GM23338 (cell line): Measurements from ENCODE around the gene PHF24. TPM values are rescaled to one million over a fixed set of nuclear protein-coding genes. Genes with fewer than 3 reads are reported as not detected.

ENCODE experiments used
- ATAC-seq: fragments of 200-7000 bp; cut with Tn5 transposase; 3 replicates; pipeline ENCODE4 v1.9.1; 2020
- DNase-seq: peaks from one replicate; pipeline ENCODE4 v3.0.0-alpha.2; 2015; ENCODE audit warnings: low spot score
- H2AFZ ChIP-seq: fragments of 200-600 bp; sonication (generic); 2 replicates; pipeline ENCODE4 v1.8.0; 2016; ENCODE audit warnings: antibody characterized with exemption, mild to moderate bottlenecking, moderate library complexity
- H3F3A ChIP-seq: fragments of 200-600 bp; sonication (generic); replicated peaks from 2 replicates; pipeline ENCODE4 v1.8.0; 2017; ENCODE audit warnings: antibody characterized with exemption, mixed run types, low read depth
- H3K27ac ChIP-seq: fragments of 200-600 bp; sonication (generic); 2 replicates; pipeline ENCODE4 v1.6.1; 2016; ENCODE audit warnings: low read depth
- H3K27me3 ChIP-seq: fragments of 200-600 bp; sonication (generic); 2 replicates; pipeline ENCODE4 v1.8.0; 2016; ENCODE audit warnings: mild to moderate bottlenecking, mixed run types, moderate library complexity; ENCODE audit not compliant: insufficient read depth
- H3K36me3 ChIP-seq: fragments of 200-600 bp; sonication (generic); 2 replicates; pipeline ENCODE4 v1.8.0; 2016; ENCODE audit warnings: mild to moderate bottlenecking; ENCODE audit not compliant: insufficient read depth
- H3K4me1 ChIP-seq: fragments of 200-600 bp; sonication (generic); 2 replicates; pipeline ENCODE4 v1.8.0; 2016; ENCODE audit warnings: mild to moderate bottlenecking, moderate library complexity; ENCODE audit not compliant: insufficient read depth
- H3K4me2 ChIP-seq: fragments of 200-600 bp; sonication (generic); 2 replicates; pipeline ENCODE4 v1.7.1; 2017; ENCODE audit warnings: mixed run types
- H3K4me3 ChIP-seq: fragments of 200-600 bp; sonication (generic); 2 replicates; pipeline ENCODE4 v1.6.1; 2016; ENCODE audit warnings: mixed run types
- H3K79me2 ChIP-seq: fragments of 200-600 bp; sonication (generic); replicated peaks from 2 replicates; pipeline ENCODE4 v1.8.0; 2017; ENCODE audit warnings: mild to moderate bottlenecking; ENCODE audit not compliant: insufficient read depth
- H3K9me2 ChIP-seq: fragments of 200-600 bp; sonication (generic); 2 replicates; pipeline ENCODE4 v1.8.0; 2017; ENCODE audit not compliant: insufficient read depth
- H4K20me1 ChIP-seq: fragments of 200-600 bp; sonication (generic); replicated peaks from 2 replicates; pipeline ENCODE4 v1.8.0; 2017; ENCODE audit warnings: mild to moderate bottlenecking; ENCODE audit not compliant: insufficient read depth
- H3K27ac Mint-ChIP-seq: 2 replicates; pipeline ENCODE4 v1.8.0; 2020; ENCODE audit warnings: inconsistent platforms, mild to moderate bottlenecking, moderate library complexity, mixed read lengths
- H3K27me3 Mint-ChIP-seq: 3 replicates; pipeline ENCODE4 v1.8.0; 2022; ENCODE audit warnings: low read depth, mild to moderate bottlenecking, moderate library complexity, mixed read lengths, inconsistent platforms; ENCODE audit not compliant: insufficient read depth, poor library complexity
- H3K36me3 Mint-ChIP-seq: 3 replicates; pipeline ENCODE4 v1.8.0; 2021; ENCODE audit warnings: low read depth, mild to moderate bottlenecking, inconsistent platforms, moderate library complexity, mixed read lengths
- H3K4me1 Mint-ChIP-seq: 3 replicates; pipeline ENCODE4 v1.8.0; 2020; ENCODE audit warnings: mild to moderate bottlenecking, inconsistent platforms, mixed read lengths
- H3K4me3 Mint-ChIP-seq: 3 replicates; pipeline ENCODE4 v1.8.0; 2021; ENCODE audit warnings: moderate library complexity, mild to moderate bottlenecking, inconsistent platforms, mixed read lengths
- H3K9me3 Mint-ChIP-seq: 3 replicates; pipeline ENCODE4 v1.8.0; 2020; ENCODE audit warnings: moderate library complexity, mild to moderate bottlenecking, inconsistent platforms, mixed read lengths
- POLR2AphosphoS5 ChIP-seq: IDR thresholded peaks from 2 replicates; pipeline ENCODE4 v1.6.1; 2016; ENCODE audit warnings: antibody characterized with exemption, low read depth
- ZNF114 ChIP-seq: fragments of 250-450 bp; sonication (Bioruptor Pico); IDR thresholded peaks from 2 replicates; pipeline ENCODE4 v1.5.0; 2020; ENCODE audit warnings: mild to moderate bottlenecking, moderate library complexity
- polyA plus RNA-seq: library from polyadenylated mRNA; unstranded; fragments of >200 nt; fragmentation: Nextera tagmentation; extraction: Ambion mirVana; gene quantifications from 2 replicates; pipeline ENCODE4 v1.2.1, GENCODE V29; 2016
- total RNA-seq: library from RNA; depleted of rRNA; stranded (reverse); fragments of >200 nt; shearing (Covaris generic); gene quantifications from 2 replicates; pipeline ENCODE4 v1.2.3, GENCODE V29; 2014
- TF ChIP-seq, protein P1 (sequence below): IDR thresholded peaks from 2 replicates; pipeline ENCODE4 v1.6.1; 2016; ENCODE audit warnings: antibody characterized with exemption
- TF ChIP-seq, protein P2 (sequence below): fragments of 250-450 bp; sonication (Bioruptor Pico); IDR thresholded peaks from 2 replicates; pipeline ENCODE4 v1.5.0; 2020; ENCODE audit warnings: mild to moderate bottlenecking, moderate library complexity
- TF ChIP-seq, protein P3 (sequence below), 2 experiments: fragments of 200-600 bp in 1 of 2; sonication (generic) in 1 of 2; conservative IDR thresholded peaks; 2 replicates each; pipeline versions ENCODE4 v1.5.1 to v1.6.1; 2016 to 2017; ENCODE audit warnings: antibody characterized with exemption in 2 of 2, low read depth in 2 of 2, mild to moderate bottlenecking in 2 of 2, moderate library complexity in 1 of 2

PHF24 gene
- total and polyA plus RNA-seq, 2 experiments from 2014 or later: 0.05 to 0.14 TPM

DNA sequence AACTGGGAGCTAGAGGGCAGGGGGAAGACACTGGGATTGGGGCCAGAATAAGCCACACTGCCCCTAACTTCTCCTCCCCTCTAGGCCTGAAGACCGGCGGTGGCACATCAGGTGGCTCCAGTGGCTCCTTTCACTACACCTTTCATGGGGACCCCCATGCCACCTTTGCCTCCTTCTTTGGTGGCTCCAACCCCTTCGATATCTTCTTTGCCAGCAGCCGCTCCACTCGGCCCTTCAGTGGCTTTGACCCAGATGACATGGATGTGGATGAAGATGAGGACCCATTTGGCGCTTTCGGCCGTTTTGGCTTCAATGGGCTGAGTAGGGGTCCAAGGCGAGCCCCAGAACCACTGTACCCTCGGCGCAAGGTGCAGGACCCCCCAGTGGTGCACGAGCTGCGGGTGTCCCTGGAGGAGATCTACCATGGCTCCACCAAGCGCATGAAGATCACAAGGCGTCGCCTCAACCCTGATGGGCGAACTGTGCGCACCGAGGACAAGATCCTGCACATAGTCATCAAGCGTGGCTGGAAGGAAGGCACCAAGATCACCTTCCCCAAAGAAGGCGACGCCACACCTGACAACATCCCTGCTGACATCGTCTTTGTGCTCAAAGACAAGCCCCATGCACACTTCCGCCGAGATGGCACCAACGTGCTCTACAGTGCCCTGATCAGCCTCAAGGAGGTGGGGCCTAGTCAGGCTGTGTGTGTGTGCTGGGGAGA is 38.3 kb downstream of the PHF24 start:
- Histone ChIP-seq H3F3A (no peaks in the 10 kb centered on the region; the same call in 1 of the 2 replicates), H3K36me3 (peaks cover 16% of the 10 kb centered on the region), H4K20me1 (no peaks in the 10 kb centered on the region), H3K4me3 (no peak overlapping the region), H3K79me2 (peaks cover 5% of the 10 kb centered on the region; the same call in 1 of the 2 replicates), H2AFZ (no peak overlapping the region), H3K4me2 (no peak overlapping the region), H3K9me2 (0 out of 2 replicates have a peak, but pooled peaks cover 3% of the 10 kb centered on the region), H3K27me3 (no peaks in the 10 kb centered on the region), H3K27ac (no peak overlapping the region), H3K4me1 (peaks cover 39% of the 10 kb centered on the region)
- Mint-ChIP-seq H3K4me1 (peaks cover 60% of the 10 kb centered on the region), H3K4me3 (no peak overlapping the region), H3K9me3 (no peaks in the 10 kb centered on the region; the same call in 2 of the 3 replicates), H3K36me3 (peaks cover 47% of the 10 kb centered on the region), H3K27me3 (peaks cover 14% of the 10 kb centered on the region), H3K27ac (no peak overlapping the region)
- ATAC-seq: no peak
- no peak for DNase-seq
- no peak for TF ChIP-seq POLR2AphosphoS5
- TF ChIP-seq, protein P1, sequence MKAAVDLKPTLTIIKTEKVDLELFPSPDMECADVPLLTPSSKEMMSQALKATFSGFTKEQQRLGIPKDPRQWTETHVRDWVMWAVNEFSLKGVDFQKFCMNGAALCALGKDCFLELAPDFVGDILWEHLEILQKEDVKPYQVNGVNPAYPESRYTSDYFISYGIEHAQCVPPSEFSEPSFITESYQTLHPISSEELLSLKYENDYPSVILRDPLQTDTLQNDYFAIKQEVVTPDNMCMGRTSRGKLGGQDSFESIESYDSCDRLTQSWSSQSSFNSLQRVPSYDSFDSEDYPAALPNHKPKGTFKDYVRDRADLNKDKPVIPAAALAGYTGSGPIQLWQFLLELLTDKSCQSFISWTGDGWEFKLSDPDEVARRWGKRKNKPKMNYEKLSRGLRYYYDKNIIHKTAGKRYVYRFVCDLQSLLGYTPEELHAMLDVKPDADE: no peak
- TF ChIP-seq, protein P2, sequence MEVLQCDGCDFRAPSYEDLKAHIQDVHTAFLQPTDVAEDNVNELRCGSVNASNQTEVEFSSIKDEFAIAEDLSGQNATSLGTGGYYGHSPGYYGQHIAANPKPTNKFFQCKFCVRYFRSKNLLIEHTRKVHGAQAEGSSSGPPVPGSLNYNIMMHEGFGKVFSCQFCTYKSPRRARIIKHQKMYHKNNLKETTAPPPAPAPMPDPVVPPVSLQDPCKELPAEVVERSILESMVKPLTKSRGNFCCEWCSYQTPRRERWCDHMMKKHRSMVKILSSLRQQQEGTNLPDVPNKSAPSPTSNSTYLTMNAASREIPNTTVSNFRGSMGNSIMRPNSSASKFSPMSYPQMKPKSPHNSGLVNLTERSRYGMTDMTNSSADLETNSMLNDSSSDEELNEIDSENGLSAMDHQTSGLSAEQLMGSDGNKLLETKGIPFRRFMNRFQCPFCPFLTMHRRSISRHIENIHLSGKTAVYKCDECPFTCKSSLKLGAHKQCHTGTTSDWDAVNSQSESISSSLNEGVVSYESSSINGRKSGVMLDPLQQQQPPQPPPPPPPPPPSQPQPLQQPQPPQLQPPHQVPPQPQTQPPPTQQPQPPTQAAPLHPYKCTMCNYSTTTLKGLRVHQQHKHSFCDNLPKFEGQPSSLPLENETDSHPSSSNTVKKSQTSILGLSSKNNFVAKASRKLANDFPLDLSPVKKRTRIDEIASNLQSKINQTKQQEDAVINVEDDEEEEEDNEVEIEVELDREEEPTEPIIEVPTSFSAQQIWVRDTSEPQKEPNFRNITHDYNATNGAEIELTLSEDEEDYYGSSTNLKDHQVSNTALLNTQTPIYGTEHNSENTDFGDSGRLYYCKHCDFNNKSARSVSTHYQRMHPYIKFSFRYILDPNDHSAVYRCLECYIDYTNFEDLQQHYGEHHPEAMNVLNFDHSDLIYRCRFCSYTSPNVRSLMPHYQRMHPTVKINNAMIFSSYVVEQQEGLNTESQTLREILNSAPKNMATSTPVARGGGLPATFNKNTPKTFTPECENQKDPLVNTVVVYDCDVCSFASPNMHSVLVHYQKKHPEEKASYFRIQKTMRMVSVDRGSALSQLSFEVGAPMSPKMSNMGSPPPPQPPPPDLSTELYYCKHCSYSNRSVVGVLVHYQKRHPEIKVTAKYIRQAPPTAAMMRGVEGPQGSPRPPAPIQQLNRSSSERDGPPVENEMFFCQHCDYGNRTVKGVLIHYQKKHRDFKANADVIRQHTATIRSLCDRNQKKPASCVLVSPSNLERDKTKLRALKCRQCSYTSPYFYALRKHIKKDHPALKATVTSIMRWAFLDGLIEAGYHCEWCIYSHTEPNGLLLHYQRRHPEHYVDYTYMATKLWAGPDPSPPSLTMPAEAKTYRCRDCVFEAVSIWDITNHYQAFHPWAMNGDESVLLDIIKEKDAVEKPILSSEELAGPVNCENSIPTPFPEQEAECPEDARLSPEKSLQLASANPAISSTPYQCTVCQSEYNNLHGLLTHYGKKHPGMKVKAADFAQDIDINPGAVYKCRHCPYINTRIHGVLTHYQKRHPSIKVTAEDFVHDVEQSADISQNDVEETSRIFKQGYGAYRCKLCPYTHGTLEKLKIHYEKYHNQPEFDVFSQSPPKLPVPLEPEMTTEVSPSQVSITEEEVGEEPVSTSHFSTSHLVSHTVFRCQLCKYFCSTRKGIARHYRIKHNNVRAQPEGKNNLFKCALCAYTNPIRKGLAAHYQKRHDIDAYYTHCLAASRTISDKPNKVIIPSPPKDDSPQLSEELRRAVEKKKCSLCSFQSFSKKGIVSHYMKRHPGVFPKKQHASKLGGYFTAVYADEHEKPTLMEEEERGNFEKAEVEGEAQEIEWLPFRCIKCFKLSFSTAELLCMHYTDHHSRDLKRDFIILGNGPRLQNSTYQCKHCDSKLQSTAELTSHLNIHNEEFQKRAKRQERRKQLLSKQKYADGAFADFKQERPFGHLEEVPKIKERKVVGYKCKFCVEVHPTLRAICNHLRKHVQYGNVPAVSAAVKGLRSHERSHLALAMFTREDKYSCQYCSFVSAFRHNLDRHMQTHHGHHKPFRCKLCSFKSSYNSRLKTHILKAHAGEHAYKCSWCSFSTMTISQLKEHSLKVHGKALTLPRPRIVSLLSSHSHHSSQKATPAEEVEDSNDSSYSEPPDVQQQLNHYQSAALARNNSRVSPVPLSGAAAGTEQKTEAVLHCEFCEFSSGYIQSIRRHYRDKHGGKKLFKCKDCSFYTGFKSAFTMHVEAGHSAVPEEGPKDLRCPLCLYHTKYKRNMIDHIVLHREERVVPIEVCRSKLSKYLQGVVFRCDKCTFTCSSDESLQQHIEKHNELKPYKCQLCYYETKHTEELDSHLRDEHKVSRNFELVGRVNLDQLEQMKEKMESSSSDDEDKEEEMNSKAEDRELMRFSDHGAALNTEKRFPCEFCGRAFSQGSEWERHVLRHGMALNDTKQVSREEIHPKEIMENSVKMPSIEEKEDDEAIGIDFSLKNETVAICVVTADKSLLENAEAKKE (CRISPR knock-in tag): no peak
- TF ChIP-seq, protein P3, sequence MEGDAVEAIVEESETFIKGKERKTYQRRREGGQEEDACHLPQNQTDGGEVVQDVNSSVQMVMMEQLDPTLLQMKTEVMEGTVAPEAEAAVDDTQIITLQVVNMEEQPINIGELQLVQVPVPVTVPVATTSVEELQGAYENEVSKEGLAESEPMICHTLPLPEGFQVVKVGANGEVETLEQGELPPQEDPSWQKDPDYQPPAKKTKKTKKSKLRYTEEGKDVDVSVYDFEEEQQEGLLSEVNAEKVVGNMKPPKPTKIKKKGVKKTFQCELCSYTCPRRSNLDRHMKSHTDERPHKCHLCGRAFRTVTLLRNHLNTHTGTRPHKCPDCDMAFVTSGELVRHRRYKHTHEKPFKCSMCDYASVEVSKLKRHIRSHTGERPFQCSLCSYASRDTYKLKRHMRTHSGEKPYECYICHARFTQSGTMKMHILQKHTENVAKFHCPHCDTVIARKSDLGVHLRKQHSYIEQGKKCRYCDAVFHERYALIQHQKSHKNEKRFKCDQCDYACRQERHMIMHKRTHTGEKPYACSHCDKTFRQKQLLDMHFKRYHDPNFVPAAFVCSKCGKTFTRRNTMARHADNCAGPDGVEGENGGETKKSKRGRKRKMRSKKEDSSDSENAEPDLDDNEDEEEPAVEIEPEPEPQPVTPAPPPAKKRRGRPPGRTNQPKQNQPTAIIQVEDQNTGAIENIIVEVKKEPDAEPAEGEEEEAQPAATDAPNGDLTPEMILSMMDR (conservative IDR thresholded peaks at IDR 0.05; ENCODE audit: low read depth in 2 of 2): no peak
- no peak for TF ChIP-seq ZNF114 (CRISPR knock-in tag)
